Measurements from ENCODE around the gene LAMTOR4.

DNA sequence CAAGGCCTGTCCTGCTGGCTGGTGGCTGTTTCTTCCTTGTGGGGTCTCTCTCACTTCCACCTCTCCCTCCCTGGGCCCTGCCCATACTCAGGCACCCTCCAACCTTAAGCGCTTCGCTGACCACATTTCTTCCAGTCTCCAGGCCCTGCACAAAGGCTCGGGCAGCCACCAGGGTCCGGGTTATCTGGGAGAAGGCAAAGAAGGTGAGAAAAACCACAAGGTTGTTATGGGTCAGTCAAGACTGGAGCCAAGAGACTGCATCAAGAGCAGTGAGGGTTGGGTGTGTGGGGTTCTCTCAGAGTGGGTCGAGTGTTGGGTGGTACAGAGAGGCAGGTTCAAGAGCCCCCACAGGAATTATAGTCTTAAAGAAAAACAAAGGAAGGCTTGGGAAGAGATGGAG is 25.9 kb downstream of the LAMTOR4 start:
- TF ChIP-seq, protein P1, sequence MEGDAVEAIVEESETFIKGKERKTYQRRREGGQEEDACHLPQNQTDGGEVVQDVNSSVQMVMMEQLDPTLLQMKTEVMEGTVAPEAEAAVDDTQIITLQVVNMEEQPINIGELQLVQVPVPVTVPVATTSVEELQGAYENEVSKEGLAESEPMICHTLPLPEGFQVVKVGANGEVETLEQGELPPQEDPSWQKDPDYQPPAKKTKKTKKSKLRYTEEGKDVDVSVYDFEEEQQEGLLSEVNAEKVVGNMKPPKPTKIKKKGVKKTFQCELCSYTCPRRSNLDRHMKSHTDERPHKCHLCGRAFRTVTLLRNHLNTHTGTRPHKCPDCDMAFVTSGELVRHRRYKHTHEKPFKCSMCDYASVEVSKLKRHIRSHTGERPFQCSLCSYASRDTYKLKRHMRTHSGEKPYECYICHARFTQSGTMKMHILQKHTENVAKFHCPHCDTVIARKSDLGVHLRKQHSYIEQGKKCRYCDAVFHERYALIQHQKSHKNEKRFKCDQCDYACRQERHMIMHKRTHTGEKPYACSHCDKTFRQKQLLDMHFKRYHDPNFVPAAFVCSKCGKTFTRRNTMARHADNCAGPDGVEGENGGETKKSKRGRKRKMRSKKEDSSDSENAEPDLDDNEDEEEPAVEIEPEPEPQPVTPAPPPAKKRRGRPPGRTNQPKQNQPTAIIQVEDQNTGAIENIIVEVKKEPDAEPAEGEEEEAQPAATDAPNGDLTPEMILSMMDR (IDR thresholded peaks at IDR 0.05; ENCODE audit: poor library complexity, severe bottlenecking) = no peak
- TF ChIP-seq EP300 (conservative IDR thresholded peaks at IDR 0.05; ENCODE audit: poor library complexity, severe bottlenecking) = no peak
- TF ChIP-seq MXI1 (conservative IDR thresholded peaks at IDR 0.05; ENCODE audit: poor library complexity, severe bottlenecking) = no peak
- no peak for TF ChIP-seq SMC3 (conservative IDR thresholded peaks at IDR 0.05; ENCODE audit: poor library complexity)
- TF ChIP-seq, protein P2, sequence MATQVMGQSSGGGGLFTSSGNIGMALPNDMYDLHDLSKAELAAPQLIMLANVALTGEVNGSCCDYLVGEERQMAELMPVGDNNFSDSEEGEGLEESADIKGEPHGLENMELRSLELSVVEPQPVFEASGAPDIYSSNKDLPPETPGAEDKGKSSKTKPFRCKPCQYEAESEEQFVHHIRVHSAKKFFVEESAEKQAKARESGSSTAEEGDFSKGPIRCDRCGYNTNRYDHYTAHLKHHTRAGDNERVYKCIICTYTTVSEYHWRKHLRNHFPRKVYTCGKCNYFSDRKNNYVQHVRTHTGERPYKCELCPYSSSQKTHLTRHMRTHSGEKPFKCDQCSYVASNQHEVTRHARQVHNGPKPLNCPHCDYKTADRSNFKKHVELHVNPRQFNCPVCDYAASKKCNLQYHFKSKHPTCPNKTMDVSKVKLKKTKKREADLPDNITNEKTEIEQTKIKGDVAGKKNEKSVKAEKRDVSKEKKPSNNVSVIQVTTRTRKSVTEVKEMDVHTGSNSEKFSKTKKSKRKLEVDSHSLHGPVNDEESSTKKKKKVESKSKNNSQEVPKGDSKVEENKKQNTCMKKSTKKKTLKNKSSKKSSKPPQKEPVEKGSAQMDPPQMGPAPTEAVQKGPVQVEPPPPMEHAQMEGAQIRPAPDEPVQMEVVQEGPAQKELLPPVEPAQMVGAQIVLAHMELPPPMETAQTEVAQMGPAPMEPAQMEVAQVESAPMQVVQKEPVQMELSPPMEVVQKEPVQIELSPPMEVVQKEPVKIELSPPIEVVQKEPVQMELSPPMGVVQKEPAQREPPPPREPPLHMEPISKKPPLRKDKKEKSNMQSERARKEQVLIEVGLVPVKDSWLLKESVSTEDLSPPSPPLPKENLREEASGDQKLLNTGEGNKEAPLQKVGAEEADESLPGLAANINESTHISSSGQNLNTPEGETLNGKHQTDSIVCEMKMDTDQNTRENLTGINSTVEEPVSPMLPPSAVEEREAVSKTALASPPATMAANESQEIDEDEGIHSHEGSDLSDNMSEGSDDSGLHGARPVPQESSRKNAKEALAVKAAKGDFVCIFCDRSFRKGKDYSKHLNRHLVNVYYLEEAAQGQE (IDR thresholded peaks at IDR 0.05; ENCODE audit: borderline replicate concordance) = no peak
- TF ChIP-seq EZH2 (IDR thresholded peaks at IDR 0.05; ENCODE audit: borderline replicate concordance, insufficient read depth, low read length, poor library complexity, severe bottlenecking) = no peak
- no peak for TF ChIP-seq TAF1 (IDR thresholded peaks at IDR 0.05; ENCODE audit: low read depth)
- TF ChIP-seq POLR2AphosphoS5 (IDR thresholded peaks at IDR 0.05) = no peak
- no peak for TF ChIP-seq RAD21 (conservative IDR thresholded peaks at IDR 0.05)

All from neural cell (in vitro differentiated cells).